T-helper 2 cell (primary cell): Measurements from ENCODE around the gene ANAPC7.
"Not testable (repeated sequence)": the region's sequence is repeated elsewhere in the genome, so short reads cannot be mapped to it uniquely, and the experiment has no call there.

ENCODE experiments used
- DNase-seq, 5 experiments: peaks; one replicate each; pipeline versions ENCODE4 v3.0.0 to v3.0.0-alpha.2; 2012 to 2022
- total RNA-seq, 2 donors: gene quantifications; one replicate each; lab custom pipeline; 2026; lab: John Stamatoyannopoulos, UW

Gene ANAPC7, protein sequence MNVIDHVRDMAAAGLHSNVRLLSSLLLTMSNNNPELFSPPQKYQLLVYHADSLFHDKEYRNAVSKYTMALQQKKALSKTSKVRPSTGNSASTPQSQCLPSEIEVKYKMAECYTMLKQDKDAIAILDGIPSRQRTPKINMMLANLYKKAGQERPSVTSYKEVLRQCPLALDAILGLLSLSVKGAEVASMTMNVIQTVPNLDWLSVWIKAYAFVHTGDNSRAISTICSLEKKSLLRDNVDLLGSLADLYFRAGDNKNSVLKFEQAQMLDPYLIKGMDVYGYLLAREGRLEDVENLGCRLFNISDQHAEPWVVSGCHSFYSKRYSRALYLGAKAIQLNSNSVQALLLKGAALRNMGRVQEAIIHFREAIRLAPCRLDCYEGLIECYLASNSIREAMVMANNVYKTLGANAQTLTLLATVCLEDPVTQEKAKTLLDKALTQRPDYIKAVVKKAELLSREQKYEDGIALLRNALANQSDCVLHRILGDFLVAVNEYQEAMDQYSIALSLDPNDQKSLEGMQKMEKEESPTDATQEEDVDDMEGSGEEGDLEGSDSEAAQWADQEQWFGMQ
- 13.4 to 28.8 reads per million in 2 donors for total RNA-seq

DNA sequence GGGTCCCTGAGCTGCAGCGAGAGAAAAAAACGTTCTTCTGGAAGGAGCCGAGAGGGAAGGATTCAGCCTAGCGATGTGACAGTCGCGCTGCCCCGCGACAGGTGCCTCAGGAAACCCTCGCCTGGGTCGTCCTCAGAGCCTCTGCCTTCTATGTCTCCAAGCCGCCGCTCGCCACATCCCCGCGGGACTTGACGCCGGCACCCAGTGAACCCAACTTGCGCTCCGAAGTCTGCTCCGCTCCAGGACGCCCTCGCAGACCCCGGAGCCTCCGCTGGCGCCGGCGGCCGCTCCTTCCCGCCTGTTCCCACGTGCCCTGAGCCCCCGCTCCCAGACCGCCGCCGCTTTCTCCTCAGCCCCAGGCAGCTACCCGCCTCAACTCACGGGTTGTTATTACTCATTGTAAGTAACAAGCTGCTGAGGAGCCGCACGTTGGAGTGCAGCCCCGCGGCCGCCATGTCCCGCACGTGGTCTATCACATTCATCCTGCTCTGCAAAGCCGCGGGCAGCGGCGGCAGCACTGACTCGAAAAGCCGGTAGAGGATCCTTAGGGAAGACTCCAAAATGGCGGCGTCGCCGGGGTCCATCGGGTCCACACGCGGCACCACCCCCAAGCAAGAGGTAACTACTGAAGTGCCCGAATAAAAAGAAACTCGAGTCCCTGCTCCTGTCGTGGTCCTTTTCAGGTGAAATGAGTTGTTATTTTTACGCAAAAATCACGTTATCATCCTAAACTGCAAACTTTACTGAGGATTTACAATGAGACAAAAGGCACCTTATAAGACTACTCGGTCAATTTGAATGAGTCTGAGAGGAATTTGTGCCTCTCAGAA, at the start of gene ANAPC7:
ANAPC7 (minus strand) TSS at position 563 of the 830 bp plus-strand sequence; CDS start at position 482, 81 bp downstream.
- peak; percentile 74 to 87 (median 85) for DNase-seq

DNA sequence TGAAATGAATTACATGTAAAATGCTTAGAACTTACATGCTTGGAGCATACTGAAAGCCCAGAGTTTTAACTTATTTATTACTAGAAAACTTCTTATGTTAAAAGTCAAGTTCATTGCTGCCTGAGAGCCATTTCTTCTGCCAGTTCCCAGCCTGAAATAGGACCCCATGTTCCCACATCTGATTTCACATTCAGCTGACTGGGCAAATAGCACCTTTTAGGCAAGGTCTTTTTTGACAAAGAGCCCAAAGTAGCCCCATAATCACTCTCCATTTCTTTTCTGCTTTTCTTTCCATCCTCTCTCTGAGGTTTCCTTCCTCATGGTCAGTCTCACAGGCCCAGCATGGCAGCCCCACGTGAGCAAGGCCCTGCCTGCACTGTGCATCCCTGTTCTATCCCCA, 47.8 kb upstream of the ANAPC7 start:
- DNase-seq: no peak

DNA sequence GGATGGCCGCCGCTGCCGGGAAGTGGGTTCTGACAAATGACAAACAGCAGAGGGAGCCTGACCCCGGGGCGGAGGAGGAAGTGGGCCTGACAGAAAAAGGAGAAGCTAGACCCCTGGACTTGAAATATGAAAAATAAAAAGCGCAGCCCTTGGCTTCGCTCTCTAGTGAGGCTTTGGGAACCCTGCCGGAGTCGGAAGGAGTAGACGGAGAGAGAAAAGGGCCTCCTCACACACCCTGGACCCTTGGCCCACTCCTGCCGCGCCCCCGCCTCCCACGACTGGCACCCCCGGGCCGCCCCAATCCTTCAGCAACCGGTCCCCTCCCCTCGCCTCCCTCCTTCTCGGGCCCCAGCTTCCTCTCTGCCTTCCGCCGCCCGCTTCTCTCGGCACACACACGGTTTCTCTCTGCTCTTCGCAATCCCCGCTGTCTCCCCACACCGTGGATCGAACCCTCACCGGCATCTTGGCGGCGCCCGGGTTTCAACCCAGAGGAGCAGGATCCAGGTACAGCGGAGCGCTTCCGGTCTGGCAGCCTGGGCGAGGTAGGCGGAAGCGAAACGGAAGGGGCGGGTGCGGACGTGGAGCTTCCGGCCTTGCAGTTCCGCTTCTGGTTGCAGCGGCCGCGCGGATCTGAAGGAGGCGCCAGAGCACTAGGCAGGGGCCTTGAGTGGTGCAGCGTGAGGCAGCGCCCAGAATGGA, 46.4 kb upstream of the ANAPC7 start, which contains the start of gene ARPC3:
ARPC3 (minus strand) TSS at position 539 of the 699 bp plus-strand sequence; CDS start at position 462, 77 bp downstream.
- DNase-seq: peak; percentile 89 to 98 (median 91)

DNA sequence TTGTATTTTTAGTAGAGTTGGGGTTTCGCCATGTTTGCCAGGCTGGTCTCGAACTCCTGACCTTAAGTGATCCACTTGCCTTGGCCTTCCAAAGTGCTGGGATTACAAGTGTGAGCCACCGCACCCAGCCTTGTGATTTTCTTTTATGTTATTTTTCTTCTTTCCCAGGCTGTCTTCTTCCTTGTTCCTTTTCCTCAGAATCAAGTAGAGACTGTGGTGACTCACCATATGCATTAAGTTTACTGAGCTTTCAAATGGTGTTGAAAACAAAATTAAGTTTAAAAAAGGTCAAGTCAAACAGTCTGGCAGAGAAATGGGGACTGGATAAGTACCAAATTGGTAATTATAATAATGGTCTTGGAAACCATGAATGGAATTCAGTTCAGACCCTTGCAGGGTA, 40.9 kb upstream of the ANAPC7 start:
- DNase-seq: no peak

DNA sequence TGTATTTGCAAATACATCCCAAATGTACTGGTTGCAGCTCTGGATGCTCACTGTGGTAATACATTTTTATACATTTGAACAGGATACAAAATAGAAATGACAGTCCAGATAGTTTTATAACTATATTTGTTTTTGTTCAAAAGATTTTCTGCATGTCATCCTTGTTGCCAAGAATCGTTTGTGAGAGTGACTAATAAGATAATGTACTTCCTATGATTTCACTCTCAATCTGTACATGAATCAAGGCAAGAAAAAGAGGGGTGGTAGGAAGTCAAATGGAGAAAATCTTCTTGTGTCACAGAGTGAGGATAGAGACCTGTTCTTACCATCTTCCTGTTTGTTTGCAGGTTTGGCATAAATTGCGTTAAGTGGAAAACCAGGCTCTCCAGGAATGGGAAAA, 32.7 kb upstream of the ANAPC7 start:
- no peak for DNase-seq

DNA sequence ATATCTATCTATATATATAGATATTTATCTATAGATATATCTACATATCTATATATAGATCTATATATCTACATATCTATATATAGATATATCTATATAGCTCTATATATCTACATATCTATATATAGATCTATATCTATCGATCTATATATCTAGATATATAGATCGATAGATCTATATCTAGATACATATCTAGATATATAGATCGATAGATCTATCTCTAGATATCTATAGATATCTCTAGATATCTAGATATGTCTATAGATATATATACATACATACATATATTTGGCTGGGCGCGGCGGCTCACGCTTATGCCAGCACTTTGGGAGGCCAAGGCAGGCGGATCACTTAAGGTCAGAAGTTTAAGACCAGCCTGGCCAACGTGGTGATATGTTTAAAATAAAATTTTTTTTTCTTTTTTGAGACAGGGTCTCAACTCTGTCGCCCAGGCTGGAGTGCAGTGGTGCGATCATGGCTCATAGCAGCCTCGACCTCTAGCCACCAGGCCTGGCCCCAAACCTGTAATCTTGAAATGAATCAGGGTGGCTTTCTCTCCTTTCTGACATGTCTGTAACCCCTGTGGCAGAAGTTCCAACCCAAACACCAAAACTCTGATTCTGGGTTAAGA, 28.6 kb upstream of the ANAPC7 start:
- peak in 1 of 5 experiments; percentile 37 for DNase-seq

DNA sequence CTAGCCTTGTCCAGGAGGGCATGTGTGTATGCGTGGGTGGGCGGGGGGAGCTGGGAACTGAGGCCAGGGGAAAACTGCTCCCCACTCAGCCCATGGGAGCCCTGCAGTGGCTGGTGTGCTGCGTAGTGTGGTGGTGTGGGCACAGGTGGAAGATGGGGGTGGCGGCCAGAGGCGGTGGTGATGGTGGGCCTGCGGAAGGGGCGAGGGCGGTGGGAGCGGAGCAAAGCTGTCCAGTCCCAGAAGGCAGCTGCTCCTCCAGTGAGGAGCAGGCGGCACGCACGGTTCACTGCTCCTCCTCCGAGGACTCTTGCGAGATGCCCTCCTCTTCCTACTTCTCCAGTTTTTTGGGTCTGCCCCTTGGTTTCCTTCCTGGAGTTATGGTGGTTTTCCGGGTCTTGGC, 26.2 kb upstream of the ANAPC7 start:
- not testable (repeated sequence) for DNase-seq

DNA sequence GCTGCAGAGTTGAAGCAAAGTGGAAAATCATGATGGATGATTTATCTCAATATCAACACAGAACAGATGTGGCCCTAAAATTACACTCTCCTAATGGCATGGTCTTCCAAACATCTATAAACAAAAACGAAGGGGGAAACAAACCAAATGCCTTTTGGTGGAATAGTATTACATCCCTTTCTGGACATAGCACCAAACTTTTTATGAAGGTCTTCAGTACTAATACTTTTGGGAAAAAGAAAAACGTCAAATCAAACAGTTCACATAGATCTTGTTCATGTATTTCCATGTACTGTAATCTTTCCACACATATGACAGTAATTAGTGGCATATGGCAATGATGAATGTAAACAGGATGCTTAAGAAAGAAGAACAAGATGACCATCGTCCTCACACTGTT, 22.9 kb upstream of the ANAPC7 start:
- DNase-seq: no peak

DNA sequence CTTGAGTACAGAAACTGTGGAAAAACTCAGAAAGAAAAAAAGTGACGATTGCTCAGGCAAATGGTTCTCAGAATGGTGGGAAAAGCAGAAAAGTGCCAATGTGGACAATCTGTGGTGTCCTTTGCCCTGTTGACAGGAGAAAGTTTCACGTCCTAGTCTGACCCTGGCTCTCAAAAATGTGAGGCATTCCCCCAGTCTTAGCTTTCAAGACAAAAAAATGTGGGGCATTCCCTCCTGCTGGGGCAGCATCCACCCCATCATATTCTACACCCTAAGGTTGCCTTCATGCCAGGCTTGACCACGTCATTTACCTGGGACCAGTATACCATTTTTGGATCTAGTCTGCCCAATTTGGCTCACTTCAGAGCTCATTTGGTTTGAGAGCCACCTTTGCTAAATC, 20.7 kb upstream of the ANAPC7 start:
- no peak for DNase-seq

DNA sequence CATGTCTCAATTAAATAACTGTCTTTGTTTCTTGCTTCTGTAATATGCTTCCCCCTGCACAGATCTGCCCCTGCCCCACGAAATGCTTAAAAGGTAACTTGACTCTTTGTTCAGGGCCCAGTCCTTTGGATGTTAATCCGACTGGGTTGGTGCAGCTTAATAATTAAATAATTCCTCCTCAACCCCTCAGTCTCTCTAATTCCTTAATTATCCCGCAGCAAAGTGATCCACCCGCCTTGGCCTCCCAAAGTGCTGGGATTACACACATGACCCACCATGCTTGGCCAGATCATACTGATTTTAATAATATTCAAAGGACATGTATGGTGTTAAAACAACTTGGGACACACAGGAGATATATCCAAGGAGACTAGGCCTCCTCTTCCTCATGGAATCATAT, 18.2 kb upstream of the ANAPC7 start:
- DNase-seq: no peak

DNA sequence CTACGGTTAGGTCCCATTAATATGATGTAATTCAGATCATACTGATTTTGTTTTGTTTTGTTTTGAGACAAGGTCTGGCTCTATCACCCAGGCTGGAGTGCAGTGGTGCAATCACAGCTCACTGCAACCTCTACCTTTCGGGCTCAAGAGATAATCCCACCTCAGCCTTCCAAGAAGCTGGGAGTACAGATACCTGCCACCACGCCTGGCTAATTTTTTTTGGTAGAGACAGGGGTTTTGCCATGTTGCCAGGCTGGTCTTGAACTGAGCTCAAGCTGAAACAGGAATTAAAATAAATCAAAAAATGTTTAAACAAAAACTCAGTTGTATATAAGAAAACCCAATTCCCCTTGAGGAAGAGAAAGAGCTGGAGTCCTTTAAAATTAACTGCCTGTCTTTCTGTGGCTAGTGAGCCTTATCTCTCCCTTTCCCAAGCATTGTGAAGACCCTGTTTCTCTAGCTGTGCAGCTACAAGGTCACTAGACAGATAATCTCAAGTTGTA, 17.7 kb upstream of the ANAPC7 start:
- DNase-seq: no peak

DNA sequence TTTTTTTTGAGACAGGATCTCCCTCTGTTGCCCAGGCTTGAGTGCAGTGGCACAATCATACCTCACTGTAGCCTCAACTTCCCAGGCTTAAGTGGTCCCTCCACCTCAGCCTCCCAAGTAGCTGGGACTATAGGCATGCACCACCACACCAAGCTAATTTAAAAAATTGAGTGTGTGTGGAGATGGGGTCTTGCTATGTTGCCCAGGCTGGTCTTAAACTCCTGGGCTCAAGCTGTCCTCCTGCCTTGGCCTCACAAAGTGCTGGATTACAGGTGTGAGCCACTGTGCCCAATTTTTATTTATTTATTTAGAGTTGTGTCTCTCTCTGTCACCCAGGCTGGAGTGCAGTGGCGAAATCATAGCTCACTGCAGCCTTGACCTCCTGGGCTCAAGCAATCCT, 17.1 kb upstream of the ANAPC7 start:
- not testable (repeated sequence) for DNase-seq

DNA sequence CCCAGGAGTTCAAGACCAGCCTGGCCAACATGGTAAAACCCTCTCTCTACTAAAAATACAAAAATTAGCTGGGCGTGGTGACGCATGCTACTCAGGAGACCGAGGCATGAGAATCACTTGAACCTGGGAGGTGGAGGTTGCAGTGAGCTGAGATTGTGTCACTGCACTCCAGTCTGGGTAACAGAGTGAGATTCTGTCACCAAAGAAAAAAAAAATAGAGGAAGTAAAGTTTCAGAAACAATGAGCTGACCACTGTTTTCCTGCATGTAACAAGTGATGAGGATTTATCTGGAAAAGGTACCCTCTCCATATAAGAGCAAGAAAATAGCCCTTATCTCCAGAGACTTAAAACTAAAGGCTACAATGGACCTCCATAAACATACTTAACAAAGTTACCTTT, 13.6 kb upstream of the ANAPC7 start:
- DNase-seq: not testable (repeated sequence)

DNA sequence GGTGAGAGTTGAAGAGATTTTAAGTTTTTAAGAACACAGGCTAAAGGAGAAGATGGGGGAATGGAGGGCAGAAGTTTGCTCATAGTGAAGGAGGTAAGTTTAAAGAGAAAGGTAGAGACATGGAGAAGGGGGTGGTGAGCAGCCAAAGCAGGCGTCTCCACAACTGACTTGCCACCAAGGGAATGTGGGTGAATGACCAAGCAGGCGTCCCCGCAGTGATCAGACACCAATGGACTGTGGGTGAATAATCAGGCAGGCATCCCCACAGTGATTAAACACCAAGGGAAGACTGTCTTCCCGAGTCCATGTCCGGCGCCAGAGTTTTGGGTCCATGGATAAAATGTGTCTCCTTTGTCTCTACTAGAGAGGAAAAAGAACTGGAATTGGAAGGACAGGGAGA, 6.6 kb upstream of the ANAPC7 start:
- not testable (repeated sequence) for DNase-seq

DNA sequence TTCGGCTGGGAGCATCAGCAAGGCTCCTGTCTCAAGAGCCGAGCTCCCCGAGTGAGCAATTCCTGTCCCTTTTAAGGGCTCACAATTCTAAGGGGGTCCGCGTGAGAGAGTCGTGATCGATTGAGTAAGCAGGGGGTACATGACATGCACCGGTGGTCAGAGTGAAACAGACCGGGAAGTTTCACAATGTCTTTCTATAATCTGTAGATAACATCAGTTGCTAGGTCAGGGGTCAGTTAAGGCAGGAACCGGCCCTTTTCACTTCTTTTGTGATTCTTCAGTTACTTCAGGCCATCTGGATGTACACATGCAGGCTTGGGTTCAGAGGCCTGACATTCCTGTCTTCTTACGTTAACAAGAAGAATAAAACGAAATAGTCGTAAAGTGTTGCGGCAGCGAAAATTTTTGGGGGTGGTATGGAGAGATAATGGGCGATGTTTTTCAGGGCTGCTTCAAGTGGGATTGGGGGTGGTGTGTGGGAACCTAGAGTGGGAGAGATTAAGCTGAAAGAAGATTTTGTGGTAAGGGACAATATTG, 1.7 kb upstream of the ANAPC7 start:
- DNase-seq: not testable (repeated sequence)

DNA sequence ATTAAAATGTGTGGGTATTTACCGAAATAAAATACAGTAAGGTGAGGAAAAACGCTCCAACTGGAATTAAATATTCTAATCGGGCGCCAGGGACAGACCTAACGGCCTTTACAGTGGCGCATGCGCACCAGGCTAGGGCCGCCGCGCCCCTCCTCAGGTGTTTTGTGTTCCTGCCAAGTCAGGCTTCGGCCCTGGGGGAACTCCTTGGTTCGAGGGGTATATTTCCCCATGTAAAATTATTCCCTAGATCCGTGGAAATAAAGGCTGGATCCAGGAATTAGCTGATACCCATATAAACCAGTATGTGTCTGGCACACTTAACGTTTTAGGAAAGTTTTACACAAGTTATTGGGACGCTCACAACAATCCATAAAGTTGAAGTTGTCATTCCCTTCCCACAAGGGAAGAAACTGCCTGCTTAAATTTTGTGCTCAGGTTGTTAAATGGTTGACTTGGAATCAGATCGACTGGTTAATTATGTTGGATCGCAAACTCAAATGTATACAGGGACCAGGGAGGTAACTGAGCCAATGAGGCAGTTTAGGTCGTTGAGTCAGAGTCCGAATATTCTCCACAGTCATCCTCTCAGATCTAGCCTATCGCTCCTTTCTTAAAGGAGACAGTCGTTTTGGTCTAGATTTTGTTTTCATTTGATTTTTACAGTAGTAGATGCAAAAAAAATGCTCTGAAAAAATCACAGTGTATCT, 621 bp upstream of the ANAPC7 start:
- DNase-seq: peak; percentile 53 to 84 (median 70)

DNA sequence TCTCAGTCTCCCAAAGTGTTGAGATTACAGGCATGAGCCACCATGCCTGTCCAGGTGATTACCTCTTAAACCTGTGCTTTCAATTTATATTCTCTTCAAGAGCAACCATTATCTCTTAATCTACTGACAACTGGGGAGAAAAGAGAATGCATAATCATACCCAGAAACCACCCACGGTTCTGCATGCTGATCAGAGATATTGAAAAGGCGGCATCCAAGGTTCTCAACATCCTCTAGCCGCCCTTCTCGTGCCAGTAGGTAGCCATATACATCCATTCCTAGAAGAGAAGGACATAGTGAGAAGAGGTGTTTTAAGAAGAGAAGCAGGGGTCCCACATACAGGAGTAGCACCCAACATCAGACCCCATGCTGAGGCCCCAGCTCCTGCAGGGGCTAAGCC, 20.8 kb downstream of the ANAPC7 start:
- DNase-seq: peak in 1 of 5 experiments; percentile 90

DNA sequence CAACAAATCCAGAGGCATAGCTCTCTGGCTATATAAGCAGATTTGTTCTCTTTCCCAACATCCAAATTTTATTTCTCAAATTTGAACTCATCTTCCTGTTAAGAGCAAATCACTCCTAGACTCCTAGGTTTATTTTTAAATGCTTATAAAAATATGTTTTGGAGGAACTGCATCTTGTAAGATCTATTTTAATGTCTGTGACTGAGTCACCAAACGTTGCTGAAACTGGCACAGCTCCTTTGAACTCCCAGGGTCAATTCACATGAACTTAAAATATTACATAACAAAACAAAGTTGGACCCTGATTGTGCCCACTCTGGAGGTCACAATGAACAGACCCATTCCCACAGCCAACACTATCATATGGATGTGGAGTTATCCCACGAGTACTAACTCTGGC, 23.9 kb downstream of the ANAPC7 start:
- no peak for DNase-seq

DNA sequence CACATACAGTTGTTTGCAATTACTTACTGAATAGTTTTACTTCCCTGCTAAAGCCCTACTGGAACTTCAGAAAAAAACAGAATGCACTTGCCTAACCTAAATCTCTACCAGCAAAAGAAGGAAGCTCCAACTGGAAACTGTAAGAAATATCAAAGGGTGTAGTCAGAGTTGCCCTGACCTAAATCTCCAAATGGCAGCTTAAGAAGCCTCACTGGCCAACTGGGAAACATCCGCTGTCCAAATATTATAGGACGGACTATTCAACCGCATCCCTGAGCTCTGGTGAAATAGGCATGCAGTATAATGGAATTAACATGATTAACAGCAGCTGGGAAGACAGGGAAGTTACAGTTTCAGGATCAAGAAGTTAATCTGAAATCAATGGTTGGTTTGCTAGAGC, 24.3 kb downstream of the ANAPC7 start:
- no peak for DNase-seq

DNA sequence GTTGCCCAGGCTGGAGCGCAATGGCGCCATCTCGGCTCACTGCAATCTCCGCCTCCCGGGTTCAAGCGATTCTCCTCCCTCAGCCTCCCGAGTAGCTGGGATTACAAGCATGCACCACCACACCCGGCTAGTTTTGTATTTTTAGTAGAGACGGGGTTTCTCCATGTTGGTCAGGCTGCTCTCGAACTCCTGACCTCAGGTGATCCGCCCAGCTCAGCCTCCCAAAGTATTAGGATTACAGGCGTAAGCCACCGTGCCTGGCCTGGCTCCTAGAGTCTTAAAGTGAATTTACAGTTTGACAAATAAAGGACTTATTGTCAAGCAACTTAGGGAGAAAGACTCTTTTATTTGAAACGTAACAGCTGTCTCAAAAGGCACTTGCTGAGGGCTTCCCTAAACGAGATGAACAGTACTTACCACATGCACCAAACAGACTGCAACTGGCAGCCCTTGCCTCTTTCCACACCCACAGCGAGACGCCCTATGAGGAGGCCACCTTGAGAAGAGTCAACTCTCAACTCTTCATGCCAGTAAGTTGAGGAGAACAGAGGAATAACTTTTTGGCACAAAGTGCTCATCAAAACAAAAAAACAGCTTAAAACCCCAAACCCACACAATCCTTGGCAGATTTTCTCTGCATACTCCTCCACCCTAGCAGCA, 25.2 kb downstream of the ANAPC7 start:
- DNase-seq: not testable (repeated sequence)
